GM23338 (cell line): ENCODE data around the gene LRRC8B. TPM values are rescaled to one million over a fixed set of nuclear protein-coding genes. Genes with fewer than 3 reads are reported as not detected.

Source experiments
- ATAC-seq: fragments of 200-7000 bp; cut with Tn5 transposase; 3 replicates; pipeline ENCODE4 v1.9.1; 2020
- DNase-seq: peaks from one replicate; pipeline ENCODE4 v3.0.0-alpha.2; 2015; ENCODE audit warnings: low spot score
- H2AFZ ChIP-seq: fragments of 200-600 bp; sonication (generic); 2 replicates; pipeline ENCODE4 v1.8.0; 2016; ENCODE audit warnings: antibody characterized with exemption, mild to moderate bottlenecking, moderate library complexity
- H3F3A ChIP-seq: fragments of 200-600 bp; sonication (generic); replicated peaks from 2 replicates; pipeline ENCODE4 v1.8.0; 2017; ENCODE audit warnings: antibody characterized with exemption, mixed run types, low read depth
- H3K27ac ChIP-seq: fragments of 200-600 bp; sonication (generic); 2 replicates; pipeline ENCODE4 v1.6.1; 2016; ENCODE audit warnings: low read depth
- H3K27me3 ChIP-seq: fragments of 200-600 bp; sonication (generic); 2 replicates; pipeline ENCODE4 v1.8.0; 2016; ENCODE audit warnings: mild to moderate bottlenecking, mixed run types, moderate library complexity; ENCODE audit not compliant: insufficient read depth
- H3K36me3 ChIP-seq: fragments of 200-600 bp; sonication (generic); 2 replicates; pipeline ENCODE4 v1.8.0; 2016; ENCODE audit warnings: mild to moderate bottlenecking; ENCODE audit not compliant: insufficient read depth
- H3K4me1 ChIP-seq: fragments of 200-600 bp; sonication (generic); 2 replicates; pipeline ENCODE4 v1.8.0; 2016; ENCODE audit warnings: mild to moderate bottlenecking, moderate library complexity; ENCODE audit not compliant: insufficient read depth
- H3K4me2 ChIP-seq: fragments of 200-600 bp; sonication (generic); 2 replicates; pipeline ENCODE4 v1.7.1; 2017; ENCODE audit warnings: mixed run types
- H3K4me3 ChIP-seq: fragments of 200-600 bp; sonication (generic); 2 replicates; pipeline ENCODE4 v1.6.1; 2016; ENCODE audit warnings: mixed run types
- H3K79me2 ChIP-seq: fragments of 200-600 bp; sonication (generic); replicated peaks from 2 replicates; pipeline ENCODE4 v1.8.0; 2017; ENCODE audit warnings: mild to moderate bottlenecking; ENCODE audit not compliant: insufficient read depth
- H3K9me2 ChIP-seq: fragments of 200-600 bp; sonication (generic); 2 replicates; pipeline ENCODE4 v1.8.0; 2017; ENCODE audit not compliant: insufficient read depth
- H4K20me1 ChIP-seq: fragments of 200-600 bp; sonication (generic); replicated peaks from 2 replicates; pipeline ENCODE4 v1.8.0; 2017; ENCODE audit warnings: mild to moderate bottlenecking; ENCODE audit not compliant: insufficient read depth
- H3K27ac Mint-ChIP-seq: 2 replicates; pipeline ENCODE4 v1.8.0; 2020; ENCODE audit warnings: inconsistent platforms, mild to moderate bottlenecking, moderate library complexity, mixed read lengths
- H3K27me3 Mint-ChIP-seq: 3 replicates; pipeline ENCODE4 v1.8.0; 2022; ENCODE audit warnings: low read depth, mild to moderate bottlenecking, moderate library complexity, mixed read lengths, inconsistent platforms; ENCODE audit not compliant: insufficient read depth, poor library complexity
- H3K36me3 Mint-ChIP-seq: 3 replicates; pipeline ENCODE4 v1.8.0; 2021; ENCODE audit warnings: low read depth, mild to moderate bottlenecking, inconsistent platforms, moderate library complexity, mixed read lengths
- H3K4me1 Mint-ChIP-seq: 3 replicates; pipeline ENCODE4 v1.8.0; 2020; ENCODE audit warnings: mild to moderate bottlenecking, inconsistent platforms, mixed read lengths
- H3K4me3 Mint-ChIP-seq: 3 replicates; pipeline ENCODE4 v1.8.0; 2021; ENCODE audit warnings: moderate library complexity, mild to moderate bottlenecking, inconsistent platforms, mixed read lengths
- H3K9me3 Mint-ChIP-seq: 3 replicates; pipeline ENCODE4 v1.8.0; 2020; ENCODE audit warnings: moderate library complexity, mild to moderate bottlenecking, inconsistent platforms, mixed read lengths
- CREB1 ChIP-seq: fragments of 250-450 bp; sonication (Bioruptor Pico); IDR thresholded peaks from 2 replicates; pipeline ENCODE4 v1.5.0; 2020; ENCODE audit warnings: low read depth, mild to moderate bottlenecking, moderate library complexity
- CTCF ChIP-seq, 2 experiments: fragments of 200-600 bp in 1 of 2; sonication (generic) in 1 of 2; conservative IDR thresholded peaks; 2 replicates each; pipeline versions ENCODE4 v1.5.1 to v1.6.1; 2016 to 2017; ENCODE audit warnings: antibody characterized with exemption in 2 of 2, low read depth in 2 of 2, mild to moderate bottlenecking in 2 of 2, moderate library complexity in 1 of 2
- ETS1 ChIP-seq: IDR thresholded peaks from 2 replicates; pipeline ENCODE4 v1.6.1; 2016; ENCODE audit warnings: antibody characterized with exemption
- EZH2 ChIP-seq: fragments of 200-600 bp; sonication (generic); IDR thresholded peaks from one replicate; pipeline ENCODE4 v1.8.0; 2017; ENCODE audit warnings: antibody characterized with exemption, mild to moderate bottlenecking, low read depth; ENCODE audit not compliant: unreplicated experiment
- EZH2phosphoT487 ChIP-seq: fragments of 200-600 bp; sonication (generic); IDR thresholded peaks from one replicate; pipeline ENCODE4 v1.8.1; 2018; ENCODE audit warnings: antibody characterized with exemption; ENCODE audit not compliant: unreplicated experiment
- JUNB ChIP-seq: IDR thresholded peaks from one replicate; pipeline ENCODE4 v1.6.1; 2016; ENCODE audit warnings: antibody characterized with exemption; ENCODE audit not compliant: unreplicated experiment
- NANOG ChIP-seq: IDR thresholded peaks from 2 replicates; pipeline ENCODE4 v1.6.1; 2016; ENCODE audit warnings: antibody characterized with exemption, borderline replicate concordance
- POLR2AphosphoS5 ChIP-seq: IDR thresholded peaks from 2 replicates; pipeline ENCODE4 v1.6.1; 2016; ENCODE audit warnings: antibody characterized with exemption, low read depth
- STAT1 ChIP-seq: IDR thresholded peaks from one replicate; pipeline ENCODE4 v1.6.1; 2016; ENCODE audit warnings: antibody characterized with exemption; ENCODE audit not compliant: unreplicated experiment
- ZNF114 ChIP-seq: fragments of 250-450 bp; sonication (Bioruptor Pico); IDR thresholded peaks from 2 replicates; pipeline ENCODE4 v1.5.0; 2020; ENCODE audit warnings: mild to moderate bottlenecking, moderate library complexity
- ZNF331 ChIP-seq: fragments of 250-450 bp; sonication (Bioruptor Pico); IDR thresholded peaks from 2 replicates; pipeline ENCODE4 v1.5.0; 2020; ENCODE audit warnings: low read depth, mild to moderate bottlenecking, moderate library complexity
- ZNF462 ChIP-seq: fragments of 250-450 bp; sonication (Bioruptor Pico); IDR thresholded peaks from 2 replicates; pipeline ENCODE4 v1.5.0; 2020; ENCODE audit warnings: mild to moderate bottlenecking, moderate library complexity
- polyA plus RNA-seq: library from polyadenylated mRNA; unstranded; fragments of >200 nt; fragmentation: Nextera tagmentation; extraction: Ambion mirVana; gene quantifications from 2 replicates; pipeline ENCODE4 v1.2.1, GENCODE V29; 2016
- total RNA-seq: library from RNA; depleted of rRNA; stranded (reverse); fragments of >200 nt; shearing (Covaris generic); gene quantifications from 2 replicates; pipeline ENCODE4 v1.2.3, GENCODE V29; 2014
- TF ChIP-seq, protein P1 (sequence below): IDR thresholded peaks from one replicate; pipeline ENCODE4 v1.6.1; 2018; ENCODE audit warnings: antibody characterized with exemption; ENCODE audit not compliant: unreplicated experiment

The LRRC8B gene
- total and polyA plus RNA-seq, 2 experiments from 2014 or later, result 9.0 to 26.5 TPM

DNA sequence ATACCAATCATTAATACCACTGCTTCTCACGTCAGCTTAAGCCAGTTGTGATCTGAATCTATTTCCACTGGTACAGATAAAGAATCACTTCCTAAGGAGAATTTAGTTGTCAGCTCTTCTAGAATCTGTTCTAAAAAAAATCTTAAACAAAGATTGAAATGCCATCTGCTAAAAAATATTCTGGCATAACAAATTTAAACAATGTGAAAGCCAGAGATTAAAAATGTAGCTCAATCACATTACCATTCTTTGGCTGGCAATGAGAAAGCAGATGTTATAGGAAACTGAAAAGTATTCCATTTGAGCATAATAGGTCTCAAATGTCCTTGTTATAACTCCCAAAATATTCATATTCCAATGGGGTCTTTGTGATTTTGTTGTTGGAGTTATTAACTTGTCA, 21.7 kb upstream of the LRRC8B start:
- Histone ChIP-seq H3F3A (no peaks in the 10 kb centered on the region), H3K4me3 (no peak overlapping the region), H3K27ac (no peak overlapping the region), H3K36me3 (no peaks in the 10 kb centered on the region), H2AFZ (no peak overlapping the region), H3K4me2 (no peak overlapping the region), H3K79me2 (no peaks in the 10 kb centered on the region), H3K9me2 (no peaks in the 10 kb centered on the region), H3K27me3 (no peaks in the 10 kb centered on the region), H4K20me1 (no peaks in the 10 kb centered on the region), H3K4me1 (no peaks in the 10 kb centered on the region)
- no peaks in the 10 kb centered on the region for H3K27me3 Mint-ChIP-seq
- TF ChIP-seq JUNB (no peak), CREB1 (no peak), STAT1 (no peak), ZNF114 (no peak), CTCF (conservative IDR thresholded peaks at IDR 0.05; ENCODE audit: low read depth in 2 of 2) (no peak), EZH2phosphoT487 (no peak), EZH2 (no peak), ETS1 (no peak), ZNF462 (CRISPR knock-in tag) (no peak), ZNF331 (no peak), NANOG (no peak), POLR2AphosphoS5 (no peak)
- TF ChIP-seq, protein P1, sequence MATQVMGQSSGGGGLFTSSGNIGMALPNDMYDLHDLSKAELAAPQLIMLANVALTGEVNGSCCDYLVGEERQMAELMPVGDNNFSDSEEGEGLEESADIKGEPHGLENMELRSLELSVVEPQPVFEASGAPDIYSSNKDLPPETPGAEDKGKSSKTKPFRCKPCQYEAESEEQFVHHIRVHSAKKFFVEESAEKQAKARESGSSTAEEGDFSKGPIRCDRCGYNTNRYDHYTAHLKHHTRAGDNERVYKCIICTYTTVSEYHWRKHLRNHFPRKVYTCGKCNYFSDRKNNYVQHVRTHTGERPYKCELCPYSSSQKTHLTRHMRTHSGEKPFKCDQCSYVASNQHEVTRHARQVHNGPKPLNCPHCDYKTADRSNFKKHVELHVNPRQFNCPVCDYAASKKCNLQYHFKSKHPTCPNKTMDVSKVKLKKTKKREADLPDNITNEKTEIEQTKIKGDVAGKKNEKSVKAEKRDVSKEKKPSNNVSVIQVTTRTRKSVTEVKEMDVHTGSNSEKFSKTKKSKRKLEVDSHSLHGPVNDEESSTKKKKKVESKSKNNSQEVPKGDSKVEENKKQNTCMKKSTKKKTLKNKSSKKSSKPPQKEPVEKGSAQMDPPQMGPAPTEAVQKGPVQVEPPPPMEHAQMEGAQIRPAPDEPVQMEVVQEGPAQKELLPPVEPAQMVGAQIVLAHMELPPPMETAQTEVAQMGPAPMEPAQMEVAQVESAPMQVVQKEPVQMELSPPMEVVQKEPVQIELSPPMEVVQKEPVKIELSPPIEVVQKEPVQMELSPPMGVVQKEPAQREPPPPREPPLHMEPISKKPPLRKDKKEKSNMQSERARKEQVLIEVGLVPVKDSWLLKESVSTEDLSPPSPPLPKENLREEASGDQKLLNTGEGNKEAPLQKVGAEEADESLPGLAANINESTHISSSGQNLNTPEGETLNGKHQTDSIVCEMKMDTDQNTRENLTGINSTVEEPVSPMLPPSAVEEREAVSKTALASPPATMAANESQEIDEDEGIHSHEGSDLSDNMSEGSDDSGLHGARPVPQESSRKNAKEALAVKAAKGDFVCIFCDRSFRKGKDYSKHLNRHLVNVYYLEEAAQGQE, result no peak
- no peak for DNase-seq
- H3K27ac Mint-ChIP-seq, result no peak overlapping the region
- no peaks in the 10 kb centered on the region for H3K4me1 Mint-ChIP-seq
- no peak overlapping the region for H3K4me3 Mint-ChIP-seq
- no peak for ATAC-seq
- peaks cover under 1% of the 10 kb centered on the region; the same call in 1 of the 3 replicates for H3K36me3 Mint-ChIP-seq
- H3K9me3 Mint-ChIP-seq, result no peaks in the 10 kb centered on the region
